ENCODE data around the gene MBNL2.

Gene MBNL2

DNA sequence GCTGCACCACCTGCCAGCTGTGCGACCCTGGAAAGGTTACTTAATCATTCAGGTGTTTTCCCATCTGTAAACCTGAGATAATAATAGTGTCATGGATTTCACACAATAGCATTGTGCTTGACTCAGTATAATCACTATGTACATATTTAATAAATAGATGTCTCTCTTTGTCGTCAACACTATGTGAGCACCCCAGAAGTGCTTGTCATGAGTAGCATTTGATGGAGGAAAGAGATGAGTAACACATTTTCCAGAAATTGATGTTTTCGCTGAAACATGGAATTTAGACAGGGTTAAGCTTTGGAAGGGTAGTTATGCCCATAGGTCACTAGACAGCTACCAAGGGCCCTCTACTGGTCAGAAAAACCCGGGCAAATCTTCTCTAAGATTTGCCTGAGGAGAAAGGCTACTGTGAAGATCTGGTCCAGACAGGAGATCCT lies 9.5 kb upstream of the MBNL2 start:
- no peak for DNase-seq

DNA sequence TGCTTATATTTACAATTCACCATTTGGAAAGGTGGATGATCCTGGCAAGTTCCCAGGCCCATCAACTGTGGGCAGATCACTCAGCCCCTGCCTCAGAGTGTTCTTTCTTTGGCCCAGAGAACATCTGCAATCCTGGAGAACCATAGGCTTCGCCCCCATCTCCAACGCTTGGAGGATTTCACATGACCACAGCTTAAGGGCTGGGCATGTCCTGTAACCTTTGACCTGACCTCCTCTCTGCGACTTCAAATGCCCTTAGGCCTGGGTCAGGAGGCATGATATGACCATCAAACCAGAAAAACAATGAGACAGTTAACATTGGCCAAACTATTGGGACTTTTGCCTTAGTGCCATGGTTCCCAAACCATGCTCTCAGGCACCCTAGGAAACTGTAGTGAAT lies 7.2 kb upstream of the MBNL2 start:
- DNase-seq: no peak

DNA sequence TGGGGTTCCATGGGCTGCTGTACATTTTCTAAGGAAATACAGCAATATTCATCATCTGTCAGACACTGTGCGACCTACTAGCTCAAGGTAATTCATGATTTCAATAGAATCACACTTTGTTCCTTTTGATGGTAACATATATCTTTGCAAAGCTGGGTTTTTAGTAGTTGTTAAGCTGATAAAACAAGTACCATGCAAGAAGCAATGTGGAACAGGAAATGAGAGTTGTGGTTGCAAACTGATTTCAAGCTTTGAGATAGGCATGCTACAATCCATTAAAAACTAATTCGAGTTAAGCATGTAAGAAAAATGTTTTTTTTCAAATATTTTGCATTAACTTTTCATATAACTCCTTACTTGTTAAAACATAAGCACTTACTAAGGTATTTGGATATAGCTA lies 6.8 kb upstream of the MBNL2 start:
- DNase-seq: no peak

DNA sequence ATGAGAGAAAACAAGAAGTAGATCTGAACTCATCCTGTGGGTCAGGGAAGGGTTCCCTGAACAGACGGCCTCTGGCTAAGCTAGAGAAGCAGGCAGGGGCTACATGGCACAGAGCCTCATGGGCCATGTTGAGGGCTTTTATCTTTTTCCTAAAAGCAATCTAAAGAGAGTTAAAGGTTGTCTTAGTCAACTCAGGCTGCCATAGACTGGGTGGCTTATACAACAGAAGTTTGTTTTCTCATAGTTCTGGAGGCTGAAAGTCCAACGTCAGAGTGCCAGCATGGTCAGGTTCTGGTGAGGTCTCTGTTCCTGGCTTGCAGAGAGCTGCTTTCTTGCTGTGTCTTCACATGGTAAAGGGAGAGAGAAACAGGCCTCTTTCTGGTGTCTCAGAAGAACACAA lies 2.9 kb upstream of the MBNL2 start:
- no peak for DNase-seq

DNA sequence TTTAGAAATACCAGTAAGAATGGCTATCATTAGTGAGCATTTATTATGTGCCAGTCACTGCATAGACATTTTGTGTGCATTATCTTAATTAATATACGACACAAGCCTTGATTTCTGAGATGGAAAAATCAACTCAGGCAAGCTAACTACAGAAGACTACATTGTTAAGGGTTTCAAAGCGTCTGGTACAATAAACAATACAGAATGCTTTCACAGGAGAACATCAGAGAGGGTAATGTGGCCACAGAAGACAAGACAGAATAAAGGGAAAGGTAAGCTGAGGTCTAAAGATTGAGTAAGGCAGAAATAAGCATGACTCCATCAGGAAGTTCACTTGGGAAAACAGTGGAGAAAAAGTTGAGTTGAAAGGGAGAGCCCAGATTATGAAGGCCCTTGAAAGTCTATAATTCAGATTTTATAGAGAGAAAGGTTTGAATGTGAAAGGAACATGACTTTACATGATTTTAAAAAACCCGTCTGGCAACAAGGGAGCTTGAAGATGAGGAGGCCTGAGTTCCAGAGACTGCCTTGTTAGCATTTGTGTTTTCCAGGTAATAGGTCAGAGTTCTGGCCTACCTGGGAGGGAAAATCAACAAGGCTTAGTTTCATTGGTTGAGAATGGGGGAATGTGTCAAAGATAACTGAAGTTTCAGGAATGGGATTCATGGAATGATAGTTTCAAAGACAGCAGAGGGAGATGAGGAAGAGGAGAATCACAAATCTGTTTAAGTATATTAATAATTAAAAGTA lies 1.8 kb upstream of the MBNL2 start:
- DNase-seq: no peak

DNA sequence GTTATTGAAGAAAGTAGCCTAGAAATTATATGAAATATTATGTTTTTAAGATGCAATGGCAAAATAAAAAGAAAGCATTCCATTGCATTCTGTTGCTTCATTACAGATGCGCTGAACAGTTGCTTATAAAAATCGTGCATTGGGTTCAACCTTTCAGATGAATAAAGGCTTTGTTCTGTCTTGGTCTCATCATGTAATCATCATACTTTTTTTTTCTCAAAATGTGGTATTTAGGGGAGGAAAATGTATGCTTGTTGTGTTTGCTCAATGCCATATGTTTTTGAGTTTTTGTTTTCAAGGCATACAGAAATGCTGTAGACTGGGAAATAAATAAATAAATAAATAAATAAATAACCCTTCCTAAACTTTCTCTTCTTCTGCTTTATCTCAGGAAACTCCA lies 1.1 kb upstream of the MBNL2 start:
- DNase-seq: no peak

DNA sequence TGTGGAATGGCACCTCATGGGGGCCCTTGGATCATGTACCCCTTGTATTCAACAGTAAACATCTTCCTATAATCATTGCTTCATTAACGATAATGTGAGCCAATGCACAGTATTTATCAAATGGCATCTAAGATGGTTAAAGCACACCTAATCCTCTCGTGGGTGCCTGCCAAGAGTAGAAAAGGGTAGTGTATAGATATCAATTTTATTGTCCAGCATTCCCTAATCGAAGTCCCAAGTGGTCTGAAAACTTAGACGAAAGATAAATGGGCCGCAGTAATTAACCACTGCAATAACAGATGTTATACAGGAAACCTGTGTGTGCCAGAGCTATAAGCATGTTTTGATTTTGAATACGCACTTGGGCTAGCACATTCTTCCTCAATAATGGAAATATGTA lies 667 bp upstream of the MBNL2 start:
- DNase-seq: no peak

DNA sequence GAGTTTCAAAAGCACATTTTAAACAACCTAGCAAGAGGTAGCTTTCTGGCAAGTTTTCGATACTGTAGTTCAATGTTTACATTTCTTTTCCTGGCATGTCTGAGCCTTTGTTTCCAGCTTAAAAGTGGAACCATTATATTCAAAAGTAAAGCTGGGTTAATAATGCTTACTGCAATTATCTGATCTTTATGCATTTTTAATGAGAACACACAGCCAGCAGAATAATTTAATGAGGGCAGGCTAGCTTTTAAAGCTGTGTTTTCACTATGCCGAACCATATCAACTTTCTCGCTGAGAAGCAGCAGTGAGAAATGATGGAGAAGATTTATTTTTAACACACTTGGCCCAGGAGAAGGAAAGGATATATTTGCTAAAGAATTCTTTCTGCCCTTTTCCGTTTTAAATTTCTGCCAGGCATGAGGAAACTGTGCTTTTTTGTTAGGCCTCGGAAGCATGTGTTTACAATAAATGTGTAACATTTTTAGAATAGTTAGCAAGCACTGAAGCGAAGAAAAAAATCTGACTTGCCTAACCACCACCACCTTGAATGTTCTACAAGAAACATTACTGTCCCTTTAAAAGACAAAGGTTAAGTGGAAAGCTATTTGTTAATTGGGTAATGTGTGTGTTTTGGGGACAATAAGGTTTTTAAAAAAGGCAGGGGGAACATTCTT lies 1.0 kb downstream of the MBNL2 start:
- no peak for DNase-seq

DNA sequence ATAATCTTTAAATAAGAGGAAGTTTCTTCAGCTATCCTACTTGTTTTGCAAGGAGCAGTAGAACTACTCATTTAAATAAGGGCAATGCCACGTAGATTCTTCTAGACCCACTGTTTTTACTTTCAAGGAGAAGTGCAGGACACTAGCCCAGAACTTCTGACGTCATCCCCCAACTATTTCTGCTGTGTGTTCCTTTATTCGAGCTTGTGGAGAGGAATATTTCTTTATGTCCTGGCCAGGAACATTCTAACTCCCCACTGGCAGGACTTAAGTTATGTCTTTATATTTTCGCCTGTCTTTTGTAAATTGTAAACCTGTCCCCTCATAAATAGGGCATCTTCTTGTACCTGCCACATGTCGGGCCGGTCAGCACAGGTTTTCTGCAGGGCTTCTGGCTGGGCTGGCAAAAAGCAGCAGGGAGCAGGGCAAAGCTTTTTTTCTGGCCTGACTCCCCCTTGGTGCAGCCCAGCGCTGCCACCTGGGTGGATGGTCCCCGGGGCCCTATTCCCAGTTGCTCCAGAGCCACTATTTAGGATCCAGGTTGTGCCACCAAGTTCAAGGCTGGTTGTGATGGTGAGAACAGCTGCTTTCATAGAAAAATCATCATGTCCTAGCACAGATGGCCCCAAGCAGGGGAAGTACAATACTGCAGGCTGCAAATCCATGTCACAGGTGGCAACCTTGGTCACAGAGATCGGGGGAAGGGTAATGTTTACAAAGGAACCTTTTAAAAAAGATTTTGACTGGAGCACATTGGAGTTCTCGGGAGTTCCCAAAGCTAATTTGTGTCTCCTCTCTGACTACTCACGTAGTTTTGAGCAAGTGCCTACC lies 1.8 kb downstream of the MBNL2 start:
- DNase-seq: no peak

DNA sequence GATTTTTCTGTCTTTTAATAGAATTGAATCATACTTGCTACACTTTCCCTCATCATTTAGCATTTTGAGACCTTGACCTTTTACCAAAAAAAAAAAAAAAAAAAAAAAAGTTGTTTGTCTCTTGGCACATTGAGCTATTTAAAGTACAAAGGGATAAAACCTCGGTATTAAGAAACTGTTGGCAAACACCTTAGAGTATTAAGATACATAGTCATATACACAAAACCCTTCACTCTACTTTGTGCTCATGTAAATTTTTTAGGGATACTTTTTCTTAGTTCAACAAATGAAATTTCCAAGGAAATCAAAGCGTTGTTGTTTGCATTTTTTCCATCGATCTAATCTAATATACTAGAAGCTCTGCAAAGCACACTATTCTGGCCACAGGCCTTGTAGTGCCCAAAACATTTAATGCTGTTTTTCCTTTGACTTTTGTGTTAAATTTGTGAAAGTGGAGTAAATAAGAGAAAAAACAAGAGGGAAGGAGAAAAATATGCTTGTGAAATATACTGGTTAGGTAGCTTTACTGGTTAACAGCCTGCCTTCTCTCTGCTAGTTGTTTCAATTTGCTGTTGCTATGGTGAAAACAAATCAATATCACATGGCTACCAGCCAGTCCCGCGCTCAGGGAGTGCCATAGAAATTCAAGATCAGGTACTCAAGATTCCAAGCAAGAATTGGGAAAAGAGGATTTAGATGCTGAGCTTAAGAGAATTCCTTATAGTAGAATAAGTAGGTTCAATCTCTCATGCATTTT lies 2.6 kb downstream of the MBNL2 start:
- DNase-seq: peak; percentile 18

DNA sequence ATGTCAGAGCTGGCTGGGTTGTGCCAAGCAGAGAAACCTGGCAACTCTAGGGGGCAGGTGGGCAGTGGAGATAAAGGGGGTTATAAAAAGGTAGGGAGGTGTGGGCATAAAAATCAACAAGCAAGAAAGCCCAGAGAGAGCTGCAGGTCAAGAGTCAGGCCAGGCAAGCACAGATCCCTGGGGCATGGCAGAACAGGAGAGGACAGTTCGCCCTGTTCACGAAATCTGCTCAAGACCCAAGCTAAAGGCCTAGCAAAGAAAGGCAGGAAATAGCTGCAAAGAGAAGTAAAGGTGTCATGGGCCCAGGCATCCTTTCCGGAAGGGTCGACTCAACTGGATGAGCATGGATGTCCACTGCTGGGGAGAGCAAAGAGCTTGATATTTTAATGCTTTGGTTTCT lies 3.4 kb downstream of the MBNL2 start:
- no peak for DNase-seq

DNA sequence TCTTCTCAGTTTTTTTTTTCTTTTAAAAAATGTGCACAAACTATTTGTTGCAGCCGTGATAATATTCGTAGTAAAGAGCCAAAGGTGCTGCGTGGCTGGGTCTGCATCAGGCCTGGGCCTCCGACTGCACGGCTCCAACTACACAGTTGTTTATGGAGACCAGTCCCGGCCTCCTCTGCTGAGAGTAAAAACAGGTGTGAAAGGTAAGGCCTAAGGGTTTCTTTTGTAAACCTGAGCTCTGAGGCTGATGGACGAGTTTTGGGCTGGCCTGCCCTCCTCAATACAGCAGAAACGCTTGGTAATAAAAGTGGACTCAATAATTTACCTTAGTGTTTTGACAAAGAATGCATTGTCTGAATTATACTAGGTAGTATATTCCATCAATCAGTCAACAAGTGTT lies 3.9 kb downstream of the MBNL2 start:
- DNase-seq: no peak

DNA sequence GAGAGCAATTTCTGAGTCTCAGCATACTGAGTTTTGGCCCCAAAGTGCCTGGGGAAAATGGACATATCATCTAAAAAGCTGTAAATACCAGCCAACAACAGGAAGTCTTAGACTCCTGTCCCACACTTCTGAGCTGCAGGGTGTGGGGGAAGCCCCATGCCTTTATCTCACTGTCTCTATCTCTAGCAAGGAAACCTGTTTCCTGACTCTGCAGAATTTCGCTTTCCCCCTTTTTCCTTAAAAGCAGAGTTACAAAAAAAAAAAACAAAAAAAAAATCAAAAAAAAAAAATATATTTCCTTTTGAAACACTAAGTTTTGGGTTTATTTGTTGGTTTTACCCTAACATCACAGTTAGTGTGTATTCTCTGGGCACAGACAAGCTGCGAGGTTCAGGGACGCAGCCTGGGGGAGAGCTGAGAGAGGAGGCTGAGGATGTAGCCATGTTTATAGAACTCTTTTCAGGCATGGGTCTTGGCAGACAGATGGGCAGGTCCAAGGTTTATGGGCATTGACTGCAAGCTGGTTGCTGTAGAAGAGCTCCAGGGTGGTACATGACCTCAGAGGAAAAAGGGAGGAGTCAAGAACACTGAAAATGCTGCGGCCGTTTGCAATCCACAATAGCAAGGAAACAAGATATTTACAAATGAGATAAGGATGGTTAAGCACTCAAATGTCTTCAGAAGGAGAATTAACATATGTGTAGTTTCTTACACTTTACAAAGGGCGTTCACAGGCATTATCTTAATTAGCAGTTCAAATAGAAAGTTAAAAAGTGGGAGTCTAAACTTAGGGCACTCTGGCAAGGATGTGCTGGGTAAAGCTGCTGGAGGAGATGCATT lies 4.9 kb downstream of the MBNL2 start:
- no peak for DNase-seq

DNA sequence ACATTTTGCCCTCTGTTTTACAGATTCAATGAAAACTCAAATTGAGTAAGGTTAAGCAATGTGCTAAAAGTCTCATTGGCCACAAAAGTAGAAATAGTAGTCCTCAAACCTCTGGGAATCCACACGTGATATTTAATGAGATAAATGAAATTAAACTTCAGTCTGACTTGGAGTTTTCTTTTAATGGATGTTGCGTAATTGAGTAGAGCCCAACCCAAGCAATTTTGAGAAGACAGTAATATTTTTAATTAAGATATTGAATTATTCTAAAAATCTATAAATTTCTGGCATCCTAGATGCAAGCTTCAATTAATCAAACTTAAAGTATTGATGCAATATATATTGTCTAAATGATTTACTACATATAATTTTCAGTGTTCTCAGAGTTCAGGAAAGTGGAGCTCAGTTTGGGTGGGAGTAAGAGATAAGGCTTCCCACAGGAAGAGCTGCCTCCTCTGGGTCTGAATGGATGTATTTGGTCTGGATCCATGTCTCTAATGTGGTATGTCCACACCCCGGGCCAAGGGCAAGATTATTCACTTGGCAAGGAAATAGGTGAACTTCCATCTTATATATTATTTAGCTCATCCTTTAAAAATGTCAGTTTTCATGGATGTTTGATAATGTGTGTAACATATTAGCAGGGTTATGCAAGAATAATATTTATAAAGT lies 6.9 kb downstream of the MBNL2 start:
- no peak for DNase-seq

DNA sequence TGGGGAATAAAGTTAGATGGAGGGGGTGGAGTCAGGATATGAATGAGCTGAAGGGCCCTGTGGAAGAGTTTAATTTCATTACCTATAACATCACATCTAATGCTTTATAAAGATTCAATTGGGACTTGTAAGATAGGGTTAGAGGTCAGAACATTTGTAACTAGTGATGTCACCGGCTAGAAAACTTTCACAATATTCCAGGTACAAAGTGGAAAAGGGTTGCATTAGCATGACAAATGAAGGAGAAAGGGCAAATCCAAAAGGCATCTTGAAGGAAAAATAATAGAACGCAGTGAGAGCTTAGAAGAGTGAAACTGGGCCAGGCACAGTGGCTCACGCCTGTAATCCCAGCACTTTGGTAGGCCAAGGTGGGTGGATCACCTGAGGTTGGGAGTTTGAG lies 7.6 kb downstream of the MBNL2 start:
- DNase-seq: no peak

DNA sequence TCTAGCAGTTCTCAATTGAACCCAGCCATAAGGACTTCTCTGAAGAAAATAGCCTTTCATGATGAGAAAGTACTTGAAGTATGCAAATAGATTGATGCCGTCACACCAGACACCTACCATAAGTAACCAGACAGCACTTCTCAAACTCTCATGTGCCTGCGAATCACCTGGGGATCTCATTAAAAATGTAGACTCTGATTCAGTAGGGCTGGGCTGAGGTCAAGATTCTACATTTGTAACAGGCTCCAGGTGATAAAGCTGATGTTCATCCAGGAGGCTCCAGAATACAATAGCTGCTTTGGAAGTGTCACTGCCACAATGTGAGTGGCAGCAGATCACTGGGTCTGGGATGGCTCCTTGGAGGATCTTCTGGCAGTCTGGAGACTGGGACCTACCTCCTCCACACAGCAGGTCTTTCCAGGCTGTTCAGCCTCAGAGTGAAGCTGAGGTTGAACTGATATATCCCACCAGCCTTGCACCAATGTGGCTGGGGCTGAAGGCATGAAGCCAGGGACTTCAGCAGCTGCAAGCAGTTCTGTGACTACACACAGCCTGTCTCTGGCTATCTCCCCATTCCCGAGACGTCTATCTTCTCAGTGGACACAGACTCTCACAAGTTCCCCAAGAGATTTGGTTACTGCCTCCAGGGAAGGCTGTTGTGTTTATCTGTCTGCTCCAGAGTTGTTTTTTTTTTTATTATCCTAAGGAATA lies 9.1 kb downstream of the MBNL2 start:
- no peak for DNase-seq

DNA sequence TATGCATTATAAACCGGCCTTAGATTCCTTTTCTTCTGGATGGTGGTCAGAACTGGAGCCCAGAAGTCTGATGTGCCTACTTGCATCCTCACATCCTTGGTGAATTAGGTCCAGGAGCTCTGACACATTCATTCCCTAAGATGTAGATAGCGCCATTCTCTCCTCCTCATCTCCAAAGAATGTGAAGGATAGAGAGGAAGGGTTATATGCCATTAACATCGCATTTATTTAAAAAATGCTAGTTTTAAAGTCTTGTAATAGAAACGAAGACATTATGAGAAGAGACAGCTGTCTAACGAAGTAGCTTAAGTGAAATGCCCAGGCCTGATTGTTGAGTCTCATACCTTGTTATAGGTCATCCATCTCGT lies 9.7 kb downstream of the MBNL2 start:
- DNase-seq: no peak

DNA sequence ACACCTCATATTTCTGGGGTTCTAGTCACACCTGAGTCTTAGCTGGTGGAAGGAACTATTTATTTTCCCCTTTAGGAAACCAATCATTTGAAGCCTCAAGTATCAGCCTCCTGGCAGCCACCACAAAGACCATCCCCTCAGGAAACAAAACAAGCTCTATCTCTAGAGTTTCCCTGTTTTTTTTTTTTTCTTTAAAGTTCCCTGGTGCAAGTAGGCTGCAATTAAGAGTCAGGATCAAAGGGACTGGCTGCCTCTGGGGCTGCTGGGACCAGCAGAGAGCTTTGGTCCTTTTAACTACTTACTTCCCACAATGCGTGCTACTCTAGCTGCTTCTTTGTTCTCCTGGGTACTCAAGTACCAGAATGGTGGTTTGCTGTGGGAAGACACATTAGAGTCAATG lies 11.4 kb downstream of the MBNL2 start:
- DNase-seq: no peak

DNA sequence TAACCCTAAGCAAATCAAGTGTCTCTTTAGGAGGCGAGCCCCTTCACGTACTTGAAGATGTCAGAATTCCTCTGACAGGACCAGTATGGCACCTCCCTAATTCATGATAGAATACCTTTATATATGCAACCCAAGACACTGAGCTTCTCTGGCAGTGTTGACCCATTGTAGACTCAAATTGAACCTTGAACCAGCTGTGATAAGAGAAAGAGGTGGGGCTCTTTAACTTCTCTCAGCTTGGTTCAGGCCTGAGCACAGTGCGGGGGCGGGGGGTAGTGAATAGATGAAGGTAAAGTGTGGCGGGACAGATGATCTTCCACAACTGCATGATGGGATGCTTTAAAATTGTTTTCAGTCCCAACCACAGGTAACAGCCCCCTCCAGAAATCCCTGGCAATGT lies 12.1 kb downstream of the MBNL2 start:
- no peak for DNase-seq

DNA sequence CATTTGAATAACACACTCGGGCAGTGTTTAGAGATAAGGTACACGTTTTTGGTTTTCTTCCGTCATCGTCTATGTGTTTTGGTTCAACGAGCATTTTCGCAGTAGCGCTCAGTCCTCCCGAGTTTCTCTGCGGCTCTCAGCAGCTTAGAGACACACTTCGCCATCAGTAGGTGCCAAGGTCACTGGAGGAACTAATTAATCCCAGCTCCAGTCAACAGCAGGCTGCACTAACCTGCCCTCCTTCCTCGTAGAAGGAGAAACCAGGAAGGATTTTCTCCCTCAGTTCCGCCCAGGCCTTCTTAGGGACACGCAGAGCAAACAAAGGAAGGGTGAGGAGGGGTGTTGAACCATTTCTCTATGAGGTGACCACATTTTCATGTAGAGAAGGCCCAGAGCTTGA lies 12.6 kb downstream of the MBNL2 start:
- no peak for DNase-seq
